HG02610 (cell line): ENCODE measurements around the gene GNG4.
"Not testable (repeated sequence)": the region's sequence is repeated elsewhere in the genome, so short reads cannot be mapped to it uniquely, and the experiment has no call there.

Experiments
- ATAC-seq: cut with Tn5 transposase; IDR thresholded peaks from one replicate; pipeline ENCODE4 v1.9.1; 2021; ENCODE audit warnings: mild to moderate bottlenecking, moderate library complexity; ENCODE audit not compliant: unreplicated experiment

Gene GNG4

DNA sequence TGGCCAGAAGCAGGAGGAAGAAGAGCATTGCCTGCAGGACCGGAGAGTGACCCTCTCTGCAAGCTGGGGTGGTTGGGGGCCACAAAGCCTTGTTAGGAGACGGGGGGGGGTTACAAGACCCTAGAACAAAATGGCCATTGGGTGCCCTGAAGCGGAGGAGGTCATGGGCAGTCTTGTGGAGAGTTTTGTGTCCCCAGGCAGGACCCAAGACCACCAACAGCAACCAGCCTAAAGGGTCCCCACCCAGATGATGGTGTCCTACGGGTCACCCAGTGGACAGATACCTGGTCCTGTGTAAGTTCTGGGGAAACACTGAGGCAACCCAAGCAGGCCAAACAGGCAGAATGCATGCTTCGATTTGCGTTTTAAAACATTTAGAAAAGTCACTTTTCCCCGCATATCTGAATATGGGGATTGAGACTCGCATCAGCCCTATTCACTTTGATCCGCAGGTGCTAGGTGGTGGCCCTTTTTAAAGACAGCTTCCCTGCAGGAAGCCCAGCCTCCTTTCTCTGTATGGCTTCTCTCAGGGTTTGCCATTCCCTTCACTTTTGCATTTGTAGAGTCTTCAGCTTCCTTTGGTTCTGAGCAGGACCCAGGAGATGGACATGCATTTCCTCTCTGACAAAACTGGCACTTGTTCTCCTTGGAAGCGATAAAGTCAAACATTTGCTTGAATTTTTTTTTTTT, 21.1 kb downstream of the GNG4 start:
- no peak for ATAC-seq

GRCh38 chr1:235625831-235626230, 23.8 kb downstream of the GNG4 start:
- no peak for ATAC-seq

- ATAC-seq: no peak
Observed at GRCh38 chr1:235625340-235625739, 24.2 kb downstream of the GNG4 start.

- ATAC-seq: no peak
Observed at GRCh38 chr1:235624721-235625333, 24.8 kb downstream of the GNG4 start.

DNA sequence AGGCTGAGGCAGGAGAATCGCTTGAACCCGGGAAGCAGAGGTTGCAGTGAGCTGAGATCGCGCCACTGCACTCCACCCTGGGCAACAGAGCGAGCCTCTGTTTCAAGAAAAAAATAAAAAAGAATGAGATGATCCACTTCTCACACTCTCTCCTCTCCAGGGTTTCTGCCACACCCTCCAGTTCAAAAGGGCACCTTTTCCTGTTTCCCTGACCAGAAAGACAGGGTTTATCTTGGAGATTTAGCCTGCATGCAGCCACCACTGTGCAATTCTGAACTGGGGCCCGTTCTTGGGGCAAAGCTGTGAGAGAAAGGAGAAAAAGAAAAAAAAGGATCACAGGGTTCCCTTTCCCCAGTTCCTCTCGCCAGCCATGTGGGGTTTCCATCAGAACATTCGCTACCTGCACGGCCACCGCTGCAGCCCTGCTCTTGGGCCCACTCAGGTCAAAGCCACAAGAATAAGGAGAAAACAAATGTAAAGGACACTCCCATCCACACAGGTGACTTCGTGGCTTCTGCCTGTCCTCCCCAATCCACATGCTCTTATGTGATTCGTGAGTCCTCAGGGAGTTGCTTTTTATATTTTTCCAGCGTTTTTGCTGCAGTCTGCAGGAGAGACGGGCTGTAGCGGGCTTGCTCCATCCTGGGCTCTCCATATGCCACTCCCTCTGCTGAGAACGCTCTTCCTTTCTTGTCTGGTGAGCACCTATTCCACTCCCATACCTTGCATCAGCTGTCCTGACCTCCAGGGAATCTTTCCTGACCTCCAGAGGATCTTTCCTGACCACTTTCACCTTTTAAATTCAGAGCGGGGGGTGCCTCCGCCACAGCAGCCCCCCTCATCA, 26.4 kb downstream of the GNG4 start:
- ATAC-seq: no peak

- ATAC-seq: not testable (repeated sequence)
Observed at GRCh38 chr1:235619149-235619548, 30.4 kb downstream of the GNG4 start.

DNA sequence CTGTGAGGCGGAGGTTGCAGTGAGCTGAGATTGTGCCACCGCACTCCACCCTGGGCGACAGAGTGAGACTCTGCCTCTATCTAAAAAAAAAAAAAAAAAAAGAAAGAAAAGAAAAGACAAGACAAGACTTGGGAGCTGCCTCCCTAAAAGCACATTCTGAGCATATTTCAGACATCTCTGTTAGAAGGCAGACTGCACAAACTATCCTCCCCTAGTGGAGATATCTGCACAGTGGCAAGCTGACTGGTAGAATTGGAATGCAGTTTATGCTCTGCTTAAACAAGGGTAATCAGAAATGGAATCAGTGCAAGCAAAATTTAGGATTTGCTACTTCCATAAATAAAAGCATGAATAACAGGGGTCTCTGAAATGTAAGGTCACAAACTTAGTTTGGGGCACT, 31.8 kb downstream of the GNG4 start:
- ATAC-seq: no peak

DNA sequence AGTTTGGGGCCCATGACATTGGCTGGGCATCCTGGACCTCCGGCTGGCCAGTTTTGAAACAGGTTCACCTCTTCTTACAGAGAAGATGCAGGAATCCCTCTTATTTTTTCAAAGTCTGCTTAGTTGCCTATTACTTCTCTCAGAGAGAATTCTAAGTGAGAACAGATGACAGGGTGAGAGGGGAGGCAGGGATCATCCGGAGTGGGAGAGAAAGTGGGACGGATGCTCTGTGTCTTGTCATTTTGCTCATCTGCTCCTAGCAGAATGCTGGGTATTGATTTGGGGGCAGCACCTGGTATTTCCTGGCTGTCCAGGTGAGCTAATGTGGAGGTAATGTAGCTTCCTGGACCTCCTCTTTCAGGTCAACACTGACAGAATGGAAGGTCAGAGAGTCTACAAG, 32.4 kb downstream of the GNG4 start:
- ATAC-seq: no peak

DNA sequence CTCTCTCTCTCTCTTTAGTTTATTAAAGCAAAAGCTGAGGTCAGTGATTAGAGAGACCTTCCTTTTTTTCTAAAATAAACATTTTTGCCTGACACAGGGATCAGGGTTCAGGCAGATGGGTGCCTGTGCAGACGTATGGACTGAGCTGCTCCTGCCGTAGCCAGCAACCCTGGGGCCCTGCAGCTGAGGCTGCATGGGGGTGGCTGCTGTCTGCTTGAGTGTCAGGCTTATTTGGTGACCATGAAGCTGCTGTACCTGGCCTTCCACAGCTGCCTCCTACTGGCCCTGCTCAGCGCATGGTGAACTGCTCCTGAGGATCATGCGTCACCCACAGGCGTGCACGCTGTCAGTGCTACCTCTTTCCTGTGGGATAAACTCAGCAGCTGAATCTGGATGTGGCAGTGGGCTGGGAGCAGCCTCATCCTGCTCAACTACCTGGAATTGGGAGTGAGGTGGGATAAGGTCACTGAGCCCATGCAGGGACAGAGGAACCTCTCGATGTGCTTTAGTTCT, 35.1 kb downstream of the GNG4 start:
- ATAC-seq: no peak

GRCh38 chr1:235613602-235614001, 36.0 kb downstream of the GNG4 start:
- ATAC-seq: no peak

DNA sequence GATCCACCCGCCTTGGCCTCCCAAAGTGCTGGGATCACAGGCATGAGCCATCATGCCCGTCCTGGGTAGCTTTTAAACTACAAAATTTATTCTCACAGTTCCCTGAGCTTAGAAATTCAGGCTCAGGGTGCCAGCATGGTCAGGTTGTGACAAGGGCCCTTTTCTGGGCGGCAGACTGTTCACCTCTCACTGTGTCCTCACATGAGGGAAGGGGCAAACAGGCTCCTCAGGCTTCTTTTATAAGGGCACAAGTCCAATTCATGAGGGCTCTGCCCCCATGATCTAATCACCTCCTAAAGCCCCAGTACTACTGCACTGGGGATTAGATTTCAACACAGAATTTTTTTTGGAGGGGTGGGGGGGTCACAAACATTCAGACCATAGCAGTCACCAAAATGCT, 36.8 kb downstream of the GNG4 start:
- ATAC-seq: no peak

GRCh38 chr1:235610157-235610556, 39.4 kb downstream of the GNG4 start:
- no peak for ATAC-seq

DNA sequence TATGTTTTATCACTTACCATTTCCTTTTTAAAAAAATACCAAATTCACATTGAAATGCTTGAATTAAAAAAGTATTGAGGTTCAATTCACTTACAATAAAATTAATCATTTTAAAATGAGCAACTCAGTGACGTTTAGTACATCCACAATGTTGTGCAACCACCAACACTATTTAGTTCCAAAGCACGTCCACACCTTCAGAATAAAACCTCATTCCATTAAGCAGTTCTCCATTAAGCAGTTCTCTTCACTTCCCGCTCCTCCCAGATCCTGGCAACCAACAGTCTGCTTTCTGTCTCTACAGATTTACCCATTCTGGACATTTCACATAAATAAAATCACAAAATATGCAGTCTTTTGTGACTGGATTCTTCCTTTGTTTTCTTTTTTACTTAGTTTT, 41.3 kb downstream of the GNG4 start:
- no peak for ATAC-seq

- ATAC-seq: no peak
Observed at GRCh38 chr1:235607284-235607683, 42.3 kb downstream of the GNG4 start.

DNA sequence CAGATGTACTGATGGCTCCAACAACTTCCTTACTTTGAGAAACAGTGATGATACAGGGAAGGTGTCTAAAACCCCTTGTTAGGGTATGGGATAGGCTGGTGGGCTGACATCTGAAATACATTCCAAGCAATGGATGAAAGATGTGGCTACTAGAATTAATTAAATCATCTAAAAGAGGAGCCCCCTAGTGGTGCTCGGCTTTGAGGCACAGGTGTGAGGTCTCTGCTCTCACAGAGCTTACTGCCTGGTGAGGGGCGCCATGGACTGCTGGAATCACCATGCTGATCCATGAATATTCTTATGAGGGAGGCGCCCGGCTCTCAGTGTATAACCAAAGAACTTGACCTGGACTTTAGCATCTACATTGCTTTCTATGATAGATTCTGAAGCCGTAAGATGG, 48.5 kb downstream of the GNG4 start:
- no peak for ATAC-seq

DNA sequence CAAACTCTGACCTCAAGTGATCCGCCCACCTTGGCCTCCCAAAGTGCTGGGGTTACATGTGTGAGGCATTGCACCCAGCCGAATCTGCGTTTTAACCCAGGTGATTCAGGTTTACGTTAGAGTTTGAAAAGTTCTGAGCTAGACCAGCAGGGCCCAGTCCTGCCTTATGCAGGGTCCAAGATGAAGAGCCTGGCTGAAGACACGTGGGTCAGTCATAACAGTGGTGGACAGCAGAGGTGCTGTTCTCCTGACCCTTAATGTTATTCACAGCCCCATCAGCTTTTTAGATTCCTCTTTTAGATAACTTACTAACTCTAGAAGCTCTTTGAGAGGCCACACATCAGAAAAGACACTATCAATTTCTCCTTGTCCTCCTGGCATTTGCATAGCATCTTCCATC, 50.0 kb downstream of the GNG4 start:
- ATAC-seq: no peak

DNA sequence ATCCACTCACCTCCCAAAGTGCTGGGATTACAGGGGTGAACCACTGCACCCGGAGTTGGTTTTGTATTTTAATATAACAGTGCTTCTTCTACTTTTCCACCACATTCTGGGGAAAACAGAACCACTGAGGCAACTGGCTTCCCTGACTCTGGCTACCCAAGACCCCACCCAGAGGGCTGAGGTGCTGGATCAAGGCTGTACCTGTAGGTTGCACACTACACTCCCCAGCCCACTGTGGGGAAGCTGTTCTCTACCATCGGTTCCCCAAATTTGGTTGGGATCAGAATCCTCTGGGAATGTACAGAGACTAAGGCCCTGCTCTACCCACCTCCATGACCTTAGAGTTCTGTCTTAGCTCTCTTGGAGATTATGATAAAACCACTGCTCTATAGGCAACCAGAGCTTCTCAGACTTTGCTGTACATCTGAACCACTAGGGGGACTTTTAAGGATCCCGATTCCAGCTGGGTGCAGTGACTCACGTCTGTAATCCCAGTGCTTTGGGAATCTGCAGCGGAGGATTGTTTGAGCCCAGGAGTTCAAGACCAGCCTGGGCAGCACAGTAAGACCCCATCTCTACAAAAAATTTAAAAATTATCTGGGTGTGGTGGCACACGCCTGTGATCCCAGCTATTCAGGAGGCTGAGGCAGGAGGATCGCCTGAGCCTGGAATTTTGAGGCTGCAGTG, 51.6 kb downstream of the GNG4 start:
- ATAC-seq: no peak

- ATAC-seq: no peak
Observed at GRCh38 chr1:235595079-235595478, 54.5 kb downstream of the GNG4 start.

DNA sequence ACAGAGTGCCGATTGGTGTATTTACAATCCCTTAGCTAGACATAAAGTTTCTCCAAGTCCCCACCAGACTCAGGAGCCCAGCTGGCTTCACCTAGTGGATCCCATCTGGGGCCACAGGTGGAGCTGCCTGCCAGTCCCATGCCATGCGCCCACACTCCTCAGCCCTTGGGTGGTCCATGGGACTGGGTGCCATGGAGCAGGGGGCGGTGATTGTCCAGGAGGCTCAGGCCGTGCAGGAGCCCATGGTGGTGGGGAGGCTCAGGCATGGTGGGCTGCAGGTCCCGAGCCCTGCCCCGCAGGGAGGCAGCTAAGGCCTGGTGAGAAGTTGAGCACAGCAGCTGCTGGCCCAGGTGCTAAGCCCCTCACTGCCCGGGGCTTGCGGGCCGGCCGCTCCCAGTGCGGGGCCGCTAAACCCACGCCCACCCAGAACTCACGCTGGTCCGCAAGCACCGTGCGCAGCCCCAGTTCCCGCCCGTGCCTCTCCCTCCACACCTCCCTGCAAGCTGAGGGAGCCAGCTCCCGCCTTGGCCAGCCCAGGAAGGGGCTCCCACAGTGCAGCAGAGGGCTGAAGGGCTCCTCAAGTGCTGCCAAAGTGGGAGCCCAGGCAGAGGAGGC, 55.2 kb downstream of the GNG4 start:
- ATAC-seq: not testable (repeated sequence)

GRCh38 chr1:235588916-235589515, 60.6 kb downstream of the GNG4 start:
- ATAC-seq: no peak
